ENCODE results near the gene KDM1B.

GRCh38 chr6:18192026-18192425, 36.8 kb downstream of the KDM1B start:
- TF ChIP-seq CTCF (IDR thresholded peaks at IDR 0.05) (no peak), POLR2A (IDR thresholded peaks at IDR 0.05) (no peak)

Data from ovary (tissue), 3 donors.